OCI-LY1 (cell line): ENCODE results near the gene TRDMT1.

Source experiments
- EZH2 ChIP-seq: fragments of 200-600 bp; sonication (generic), shearing (Covaris generic); IDR thresholded peaks from 2 replicates; pipeline ENCODE4 v1.8.0; 2017; ENCODE audit warnings: borderline replicate concordance, mixed run types, mild to moderate bottlenecking, antibody characterized with exemption, low read length, moderate library complexity, mixed read lengths
- TF ChIP-seq, protein P1 (sequence below): fragments of 200-600 bp; sonication (generic), shearing (Covaris generic); IDR thresholded peaks from 2 replicates; pipeline ENCODE4 v1.5.1; 2017; ENCODE audit warnings: mild to moderate bottlenecking, antibody characterized with exemption, low read length, moderate library complexity, mixed read lengths

DNA sequence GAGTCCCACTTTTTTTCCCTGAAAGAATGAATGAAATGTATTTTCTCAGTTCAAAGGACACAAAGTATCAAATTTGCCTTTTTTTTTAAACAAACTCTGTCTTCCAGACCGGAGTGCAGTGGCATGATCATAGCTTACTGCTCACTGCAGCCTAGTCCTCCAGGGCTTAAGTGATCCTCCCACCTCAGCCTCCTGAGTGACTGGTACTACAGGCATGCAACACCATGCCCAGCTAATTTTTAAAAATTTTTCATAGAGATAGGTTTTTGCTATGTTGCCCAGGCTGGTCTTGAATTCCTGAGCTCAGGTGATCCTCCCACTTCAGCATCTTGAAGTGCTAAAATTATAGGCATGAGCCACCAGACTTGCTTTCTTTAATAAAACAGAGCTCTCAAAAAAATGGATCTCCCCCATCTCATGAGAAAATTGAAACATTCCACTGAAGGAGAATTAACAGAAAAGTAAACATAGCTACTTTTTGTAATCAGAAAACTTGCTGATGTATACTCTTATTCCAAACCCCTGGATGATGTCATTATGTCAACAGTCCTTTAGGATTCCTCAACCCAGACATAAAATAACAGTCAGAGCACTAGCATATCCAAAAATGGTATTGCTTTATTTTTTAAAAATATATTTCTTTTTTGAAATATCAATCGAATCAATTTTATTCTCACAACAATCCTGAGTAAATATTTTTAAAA lies 12.3 kb upstream of the TRDMT1 start:
- TF ChIP-seq, protein P1, sequence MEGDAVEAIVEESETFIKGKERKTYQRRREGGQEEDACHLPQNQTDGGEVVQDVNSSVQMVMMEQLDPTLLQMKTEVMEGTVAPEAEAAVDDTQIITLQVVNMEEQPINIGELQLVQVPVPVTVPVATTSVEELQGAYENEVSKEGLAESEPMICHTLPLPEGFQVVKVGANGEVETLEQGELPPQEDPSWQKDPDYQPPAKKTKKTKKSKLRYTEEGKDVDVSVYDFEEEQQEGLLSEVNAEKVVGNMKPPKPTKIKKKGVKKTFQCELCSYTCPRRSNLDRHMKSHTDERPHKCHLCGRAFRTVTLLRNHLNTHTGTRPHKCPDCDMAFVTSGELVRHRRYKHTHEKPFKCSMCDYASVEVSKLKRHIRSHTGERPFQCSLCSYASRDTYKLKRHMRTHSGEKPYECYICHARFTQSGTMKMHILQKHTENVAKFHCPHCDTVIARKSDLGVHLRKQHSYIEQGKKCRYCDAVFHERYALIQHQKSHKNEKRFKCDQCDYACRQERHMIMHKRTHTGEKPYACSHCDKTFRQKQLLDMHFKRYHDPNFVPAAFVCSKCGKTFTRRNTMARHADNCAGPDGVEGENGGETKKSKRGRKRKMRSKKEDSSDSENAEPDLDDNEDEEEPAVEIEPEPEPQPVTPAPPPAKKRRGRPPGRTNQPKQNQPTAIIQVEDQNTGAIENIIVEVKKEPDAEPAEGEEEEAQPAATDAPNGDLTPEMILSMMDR = no peak
- TF ChIP-seq EZH2 = no peak
